ENCODE data around the gene NOL7. TPM values are rescaled to one million over a fixed set of nuclear protein-coding genes. Genes with fewer than 3 reads are reported as not detected.

The NOL7 gene
- total and polyA plus RNA-seq, 8 donors: 49.5 to 81.2 (median 72.4) TPM

DNA sequence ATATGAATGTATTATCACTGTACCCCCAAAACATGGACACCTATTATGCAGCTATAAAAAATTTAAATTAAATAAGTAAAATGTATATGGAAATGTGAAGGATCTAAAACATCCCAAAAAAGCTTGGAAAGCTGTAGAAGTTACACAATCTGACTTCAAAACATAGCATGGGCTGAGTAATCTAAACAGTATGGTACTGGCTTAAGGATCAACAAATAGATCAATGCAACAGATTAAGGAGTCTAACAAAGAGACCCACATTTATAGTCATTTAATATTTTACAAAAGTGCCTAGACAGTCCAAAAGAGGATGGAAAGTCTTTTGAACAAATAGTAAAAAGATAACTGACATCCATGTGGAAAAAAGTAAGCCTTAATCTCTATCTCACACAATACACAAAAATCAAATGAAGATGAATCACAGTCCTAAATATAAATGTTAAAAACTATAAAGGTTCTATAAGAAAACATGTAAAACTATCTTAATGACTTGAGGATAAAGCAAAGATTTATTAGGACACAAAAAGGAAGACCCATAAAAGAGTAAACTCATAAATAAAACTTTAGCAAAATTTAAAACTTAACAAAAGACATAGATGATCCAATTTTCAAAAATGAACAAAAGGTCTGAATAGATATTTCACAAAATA lies 49.7 kb downstream of the NOL7 start:
- Histone ChIP-seq H3K36me3 (no peaks in the 10 kb centered on the region), H3K4me3 (no peak overlapping the region), H3K9me3 (no peaks in the 10 kb centered on the region), H3K4me1 (peaks cover 3 to 69% of the 10 kb centered on the region in 2 donors), H3K27ac (no peak overlapping the region), H3K27me3 (no peaks in the 10 kb centered on the region)
- ATAC-seq (no peak), DNase-seq (no peak)
- intact Hi-C loops (cut with DNase I): no loop called here
- no peak for TF ChIP-seq CTCF (IDR thresholded peaks at IDR 0.05)

- H3K27me3 ChIP-seq: no peaks in the 10 kb centered on the region
- ATAC-seq (no peak), DNase-seq (no peak)
- H3K36me3 ChIP-seq: no peaks in the 10 kb centered on the region
- peak overlapping the region in 1 of 2 donors; percentile 46 for H3K27ac ChIP-seq
- peaks cover 0 to 71% of the 10 kb centered on the region in 2 donors for H3K4me1 ChIP-seq
- H3K4me3 ChIP-seq: no peak overlapping the region
- no peaks in the 10 kb centered on the region for H3K9me3 ChIP-seq
- intact Hi-C loops (cut with DNase I): no loop called here
- no peak for TF ChIP-seq CTCF (IDR thresholded peaks at IDR 0.05)
Measured at GRCh38 chr6:13666194-13667105, 51.3 kb downstream of the NOL7 start.

- intact Hi-C loops (cut with DNase I): no loop called here
- Histone ChIP-seq H3K4me1 (peaks cover 0 to 77% of the 10 kb centered on the region in 2 donors), H3K27ac (no peak overlapping the region), H3K36me3 (no peaks in the 10 kb centered on the region), H3K4me3 (no peak overlapping the region), H3K27me3 (no peaks in the 10 kb centered on the region), H3K9me3 (no peaks in the 10 kb centered on the region)
- DNase-seq: no peak
- TF ChIP-seq CTCF (IDR thresholded peaks at IDR 0.05): no peak
- ATAC-seq: no peak
Measured at GRCh38 chr6:13667655-13668054, 52.5 kb downstream of the NOL7 start.

GRCh38 chr6:13668291-13668928 lies 53.3 kb downstream of the NOL7 start:
- ATAC-seq (no peak), DNase-seq (no peak)
- H3K4me1 ChIP-seq: peaks cover 0 to 76% of the 10 kb centered on the region in 2 donors
- no peak overlapping the region for H3K4me3 ChIP-seq
- H3K9me3 ChIP-seq: no peaks in the 10 kb centered on the region
- intact Hi-C loops (cut with DNase I): no loop called here
- no peaks in the 10 kb centered on the region for H3K27me3 ChIP-seq
- TF ChIP-seq CTCF (IDR thresholded peaks at IDR 0.05): no peak
- no peak overlapping the region for H3K27ac ChIP-seq
- H3K36me3 ChIP-seq: no peaks in the 10 kb centered on the region

DNA sequence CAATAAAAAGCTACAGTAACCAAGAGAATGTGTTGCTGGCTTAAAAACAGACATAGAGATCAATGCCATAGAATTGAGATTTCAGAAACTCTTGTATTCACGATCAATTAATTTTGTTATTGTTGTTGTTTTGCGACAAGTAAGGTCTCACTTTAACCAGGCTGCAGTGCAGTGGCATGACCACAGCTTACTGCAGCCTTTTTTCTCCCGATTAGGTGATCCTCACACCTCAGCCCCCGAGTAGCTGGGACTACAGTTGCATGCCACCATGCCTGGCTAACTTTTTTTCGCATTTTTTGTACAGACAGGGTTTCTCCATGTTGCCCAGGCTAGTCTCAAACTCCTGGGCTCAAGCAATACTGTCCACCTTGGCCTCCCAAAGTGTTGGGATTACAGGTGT lies 54.3 kb downstream of the NOL7 start:
- H3K27me3 ChIP-seq: no peaks in the 10 kb centered on the region
- ATAC-seq (no peak), DNase-seq (no peak)
- no peak overlapping the region for H3K27ac ChIP-seq
- no peaks in the 10 kb centered on the region for H3K36me3 ChIP-seq
- intact Hi-C loops (cut with DNase I): no loop called here
- no peak overlapping the region for H3K4me3 ChIP-seq
- no peaks in the 10 kb centered on the region for H3K9me3 ChIP-seq
- no peak for TF ChIP-seq CTCF (IDR thresholded peaks at IDR 0.05)
- H3K4me1 ChIP-seq: peaks cover 0 to 79% of the 10 kb centered on the region in 2 donors
